H1 (cell line): Measurements from ENCODE around the gene KIF26B.

Source experiments
- ATF3 ChIP-seq: IDR thresholded peaks from 2 replicates; pipeline ENCODE4 v1.6.1; 2011; ENCODE audit warnings: low read depth, mild to moderate bottlenecking, low read length; ENCODE audit not compliant: insufficient read depth
- CTCF ChIP-seq, 3 experiments: IDR thresholded peaks; 1 replicate in 2 of 3; 2 replicates in 1 of 3; pipeline versions ENCODE4 v1.5.1 to v1.6.1; 2011; ENCODE audit warnings: low read length in 3 of 3, mild to moderate bottlenecking in 3 of 3, inconsistent platforms in 2 of 3, low read depth in 1 of 3, moderate library complexity in 1 of 3; ENCODE audit not compliant: insufficient read depth in 1 of 3; ENCODE audit errors: control extremely low read depth in 1 of 3
- EGR1 ChIP-seq: IDR thresholded peaks from 2 replicates; pipeline ENCODE4 v1.6.1; 2011; ENCODE audit warnings: low read depth, low read length, borderline replicate concordance
- EP300 ChIP-seq, 2 experiments: IDR thresholded peaks; 1 replicate in 1 of 2; 2 replicates in 1 of 2; pipeline ENCODE4 v1.6.1; 2011 to 2012; ENCODE audit warnings: low read depth in 2 of 2, low read length in 2 of 2, mild to moderate bottlenecking in 2 of 2, borderline replicate concordance in 1 of 2, inconsistent platforms in 1 of 2, moderate library complexity in 1 of 2
- GTF2F1 ChIP-seq: IDR thresholded peaks from 2 replicates; pipeline ENCODE4 v1.6.1; 2012; ENCODE audit warnings: low read depth, low read length, improper control_type of control experiment, borderline replicate concordance
- JUND ChIP-seq: IDR thresholded peaks from 2 replicates; pipeline ENCODE4 v1.6.1; 2011; ENCODE audit warnings: mild to moderate bottlenecking, improper control_type of control experiment, low read length
- POLR2A ChIP-seq, 2 experiments: IDR thresholded peaks; 1 replicate in 1 of 2; 2 replicates in 1 of 2; pipeline ENCODE4 v1.6.1; 2011; ENCODE audit warnings: low read depth in 2 of 2, low read length in 2 of 2, mild to moderate bottlenecking in 2 of 2; ENCODE audit errors: control extremely low read depth in 1 of 2
- RFX5 ChIP-seq: IDR thresholded peaks from 2 replicates; pipeline ENCODE4 v1.6.1; 2011; ENCODE audit warnings: low read depth, low read length, improper control_type of control experiment, borderline replicate concordance
- SP1 ChIP-seq: IDR thresholded peaks from 2 replicates; pipeline ENCODE4 v1.6.1; 2011; ENCODE audit warnings: low read depth, low read length
- SUZ12 ChIP-seq: fragments of 200-600 bp; sonication (generic); IDR thresholded peaks from 2 replicates; pipeline ENCODE4 v1.6.1; 2012; ENCODE audit warnings: mild to moderate bottlenecking, inconsistent platforms, low read length, moderate library complexity, mixed read lengths

DNA sequence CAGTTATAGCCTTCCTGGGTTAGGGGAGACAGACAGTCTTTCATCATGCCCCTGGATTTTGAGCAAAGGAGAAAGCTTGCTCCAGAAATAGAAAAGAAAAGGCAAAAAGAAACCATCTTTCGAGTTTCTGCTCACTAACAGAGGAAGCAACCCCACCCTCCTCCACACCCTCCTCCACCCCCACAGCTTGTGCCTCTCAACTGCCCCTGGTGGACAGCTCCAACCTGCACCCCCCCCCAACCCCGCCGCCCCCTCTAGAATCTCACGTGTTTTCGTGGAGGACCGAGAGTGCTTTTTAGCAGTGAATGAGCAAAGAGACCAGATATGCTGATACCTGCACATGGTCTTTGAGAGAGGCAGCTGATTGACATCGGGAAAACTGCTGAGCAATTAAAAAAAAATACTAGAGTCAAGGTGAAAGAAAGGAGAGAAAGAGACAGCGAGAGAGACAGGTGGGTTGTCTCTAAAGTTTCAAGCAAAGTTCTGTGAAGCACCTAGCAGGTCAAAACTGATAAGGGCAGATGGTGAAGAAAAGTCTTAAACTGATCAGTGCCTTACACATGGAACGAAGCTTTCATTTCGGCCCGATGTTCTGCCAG lies 358.3 kb downstream of the KIF26B start:
- TF ChIP-seq EGR1 = no peak
- peak in 2 of 3 experiments; percentile 13 to 49; a peak in 3 of 4 replicates for TF ChIP-seq CTCF (IDR thresholded peaks at IDR 0.05; ENCODE audit: control extremely low read depth in 1 of 3, insufficient read depth in 1 of 3, low read depth in 1 of 3, low read length in 3 of 3)
- TF ChIP-seq ATF3 = no peak
- no peak for TF ChIP-seq GTF2F1
- TF ChIP-seq SUZ12 = no peak
- no peak for TF ChIP-seq JUND
- no peak for TF ChIP-seq POLR2A (IDR thresholded peaks at IDR 0.05; ENCODE audit: control extremely low read depth in 1 of 2, low read depth in 2 of 2, low read length in 2 of 2)
- TF ChIP-seq RFX5 = no peak
- TF ChIP-seq EP300 (IDR thresholded peaks at IDR 0.05; ENCODE audit: borderline replicate concordance in 1 of 2, low read depth in 2 of 2, low read length in 2 of 2) = no peak
- no peak for TF ChIP-seq SP1
